ENCODE data around the gene SPATA12. TPM values are rescaled to one million over a fixed set of nuclear protein-coding genes. Genes with fewer than 3 reads are reported as not detected.

The SPATA12 gene
- total RNA-seq, 1 donor from 2014 or later = not detected

DNA sequence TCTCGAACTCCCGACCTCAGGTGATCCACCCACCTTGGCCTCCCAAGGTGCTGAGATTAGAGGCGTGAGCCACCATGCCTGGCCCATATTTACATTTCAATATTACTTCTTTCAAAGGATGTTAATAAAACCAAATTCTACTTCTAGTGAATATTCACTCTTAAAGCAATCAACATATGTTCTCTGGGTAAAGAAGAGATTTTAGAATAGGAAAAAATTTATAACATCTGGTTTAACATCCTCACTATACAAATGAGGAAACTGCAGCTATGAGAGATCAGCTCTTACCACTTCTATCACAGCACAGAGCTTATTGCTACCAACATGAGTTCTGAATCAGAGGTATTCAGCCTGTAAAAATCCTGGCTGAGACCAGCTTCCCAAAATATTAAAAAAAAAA is 56.0 kb downstream of the SPATA12 start:
- no peak for DNase-seq

DNA sequence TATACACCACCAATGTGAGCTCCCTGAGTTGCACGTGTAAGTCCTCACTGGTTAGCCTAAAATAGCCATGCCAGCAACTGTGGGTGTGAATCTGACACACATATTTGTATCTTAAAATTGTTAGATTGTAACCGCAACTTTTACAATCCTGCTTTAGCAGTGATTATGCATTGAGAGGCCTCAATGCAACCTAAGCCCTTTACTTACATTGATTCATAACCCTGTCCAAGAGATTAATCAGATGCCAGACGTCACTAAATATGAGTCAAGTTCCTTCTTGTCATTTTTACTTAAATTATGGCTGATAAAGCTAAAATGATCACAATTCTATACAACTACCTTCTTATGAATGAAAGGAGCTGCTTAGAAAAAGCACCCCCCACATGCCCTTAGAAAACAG is 57.8 kb downstream of the SPATA12 start:
- no peak for DNase-seq

DNA sequence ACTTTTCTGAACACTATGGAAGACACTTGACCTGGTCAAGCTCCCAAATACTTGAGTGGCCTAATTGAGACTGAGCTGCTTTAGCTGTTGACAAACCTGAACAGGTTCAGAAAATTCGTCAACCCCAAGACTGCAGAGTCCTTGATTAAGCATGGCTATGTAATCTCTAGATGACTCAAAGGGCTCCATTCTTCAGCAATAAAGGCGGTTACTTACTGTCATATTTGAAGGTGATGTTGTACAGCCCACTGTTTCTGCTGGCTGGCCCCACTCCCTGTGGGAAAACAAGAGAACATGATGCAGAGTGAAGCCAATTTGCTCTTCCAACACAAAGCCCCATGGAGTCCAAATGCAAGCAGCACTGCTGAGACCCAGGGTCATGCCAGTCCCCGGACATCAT is 59.6 kb downstream of the SPATA12 start:
- DNase-seq = peak; percentile 67

GRCh38 chr3:57120451-57121174 is 60.1 kb downstream of the SPATA12 start:
- peak; percentile 58 for DNase-seq

Other genes with a start within 250 kb of the SPATA12 start
- gene IL17RD, start 104.7 kb downstream of the SPATA12 start, total RNA-seq = 46.1 TPM
- gene HESX1, start 139.3 kb downstream of the SPATA12 start, total RNA-seq = 1.5 TPM
- 80.2 TPM for gene APPL1, start 167.1 kb downstream of the SPATA12 start, total RNA-seq
- 3.4 TPM for gene ASB14, start 232.0 kb downstream of the SPATA12 start, total RNA-seq